Pancreas (tissue), 10 donors: ENCODE data around the gene GLIS2. TPM values are rescaled to one million over a fixed set of nuclear protein-coding genes. Genes with fewer than 3 reads are reported as not detected.

Experiments
- ATAC-seq, 4 donors: fragments of 200-7000 bp; cut with Tn5 transposase; one replicate each; pipeline versions ENCODE4 v1.8.0 to v1.9.1; 2020; ENCODE audit warnings: mild to moderate bottlenecking in 4 of 4, moderate library complexity in 4 of 4
- DNase-seq, 6 donors: peaks; one replicate each; pipeline ENCODE4 v3.0.0-alpha.2; 2020
- FAIRE-seq: peaks from 2 replicates; lab custom pipeline; 2012; peaks lifted over from hg19 to GRCh38; lab: Jason Lieb, UNC
- H3K27ac ChIP-seq, 4 donors: fragments of 200-600 bp; sonication (generic); 1 replicate in 3 of 4; 2 replicates in 1 of 4; pipeline versions ENCODE4 v1.5.0 to v1.8.0; 2020
- H3K27me3 ChIP-seq, 4 donors: fragments of 200-600 bp; one replicate each; pipeline ENCODE4 v1.8.0; 2021
- H3K36me3 ChIP-seq, 3 donors: fragments of 200-600 bp; sonication (generic) in 1 of 3; one replicate each; pipeline versions ENCODE4 v1.5.0 to v1.8.0; 2020 to 2021
- H3K4me1 ChIP-seq, 3 donors: fragments of 200-600 bp; one replicate each; pipeline ENCODE4 v1.8.0; 2021
- H3K4me3 ChIP-seq, 4 donors: fragments of 200-600 bp; sonication (generic) in 2 of 4; one replicate each; pipeline versions ENCODE4 v1.5.0 to v1.8.0; 2020 to 2021
- H3K9me3 ChIP-seq, 4 donors: fragments of 200-600 bp; one replicate each; pipeline ENCODE4 v1.8.0; 2021
- CTCF ChIP-seq, 4 donors: fragments of 200-600 bp; sonication (generic) in 3 of 4; IDR thresholded peaks; one replicate each; pipeline versions ENCODE4 v1.5.0 to v1.8.0; 2021; ENCODE audit warnings: antibody characterized with exemption in 4 of 4
- WGBS, 2 donors: extraction: QIAGEN DNeasy Blood & Tissue Kit; methylation state at CpG; one replicate each; pipeline ENCODE4 v1.1.7; 2013; 5-methylcytosine and 5-hydroxymethylcytosine counted together
- intact Hi-C, 3 donors: fragments of 100-400 bp; cut with DNase I; formaldehyde crosslinking; loops; one replicate each; pipeline versions ENCODE4 v1.11.1 to v1.14.2; 2022
- polyA plus RNA-seq, 2 donors: library from polyadenylated mRNA; stranded (reverse); fragments of 200-250 nt; gene quantifications; one replicate each; pipeline ENCODE4 v1.2.3, GENCODE V29; 2013
- total RNA-seq, 6 donors: library from RNA; stranded (reverse); fragmentation: NEBNext Ultra II Directional in 4 of 6; extraction: Animal tissue kit (Norgen Biotek cat#: 25700) in 4 of 6; gene quantifications; one replicate each; pipeline versions ENCODE4 v1.2.1 to v1.2.4, GENCODE V29; 2021 to 2023
- donor health status: healthy with polysubstance abuse.
- donor health status: DM: no; HTN: no; CAD: no; lungs with moderate emphysema.
- donor health status: DM: no; HTN: no; CAD: no.
- donor health status: control.
- donor health status: control.
- donor health status: Bipolar disorder and iron deficiency.
- donor health status: DM: yes; HTN: yes; CAD: no.
- donor health status: DM: no; HTN: no; CAD: no.
- donor health status: DM: no; HTN: no; CAD: no.
- donor health status: DM: yes; HTN: yes; CAD: no.

Gene GLIS2
- total and polyA plus RNA-seq, 8 donors = 5.5 to 15.1 (median 10.9) TPM

GRCh38 chr16:4354512-4355409 lies 38.9 kb downstream of the GLIS2 start:
- WGBS, 2 donors = 93 to 95% methylated on average over 20 of the region's 20 CpGs
- FAIRE-seq (no peak), DNase-seq (peak in 1 of 6 donors; percentile 65), ATAC-seq (no peak)
- intact Hi-C loops = no loop called here
- H3K9me3 ChIP-seq = no peaks in the 10 kb centered on the region
- peaks cover 0 to 7% (median 0%) of the 10 kb centered on the region in 3 donors for H3K4me1 ChIP-seq
- no peaks in the 10 kb centered on the region for H3K36me3 ChIP-seq
- no peaks in the 10 kb centered on the region for H3K27me3 ChIP-seq
- no peak for TF ChIP-seq CTCF (IDR thresholded peaks at IDR 0.05)
- H3K27ac ChIP-seq = no peak overlapping the region
- H3K4me3 ChIP-seq = no peak overlapping the region

GRCh38 chr16:4356820-4357219 lies 41.0 kb downstream of the GLIS2 start:
- H3K27ac ChIP-seq = no peak overlapping the region
- intact Hi-C loops = no loop called here

GRCh38 chr16:4358236-4358635 lies 42.4 kb downstream of the GLIS2 start:
- no peak for TF ChIP-seq CTCF (IDR thresholded peaks at IDR 0.05)
- FAIRE-seq = no peak
- H3K36me3 ChIP-seq = no peaks in the 10 kb centered on the region

More at GRCh38 chr16:4356820-4357219, 41.0 kb downstream of the GLIS2 start:
- FAIRE-seq (no peak), ATAC-seq (no peak), DNase-seq (no peak)
- no peaks in the 10 kb centered on the region for H3K27me3 ChIP-seq
- H3K36me3 ChIP-seq = no peaks in the 10 kb centered on the region
- no peaks in the 10 kb centered on the region for H3K4me1 ChIP-seq
- H3K4me3 ChIP-seq = no peak overlapping the region
- no peak for TF ChIP-seq CTCF (IDR thresholded peaks at IDR 0.05)
- 91 to 94% methylated on average over 6 to 7 of the region's 7 CpGs for WGBS, 2 donors
- no peaks in the 10 kb centered on the region for H3K9me3 ChIP-seq

GRCh38 chr16:4358831-4359561 lies 43.1 kb downstream of the GLIS2 start:
- no peaks in the 10 kb centered on the region for H3K27me3 ChIP-seq
- H3K27ac ChIP-seq = no peak overlapping the region
- WGBS, 2 donors = 35% methylated on average over 17 to 19 of the region's 19 CpGs
- TF ChIP-seq CTCF (IDR thresholded peaks at IDR 0.05) = peak; percentile 86 to 95 (median 94)
- H3K9me3 ChIP-seq = no peaks in the 10 kb centered on the region
- FAIRE-seq (no peak), ATAC-seq (peak; percentile 59 to 86 (median 85)), DNase-seq (peak in 4 of 6 donors; percentile 69 to 89 (median 82))
- H3K4me1 ChIP-seq = no peaks in the 10 kb centered on the region
- H3K36me3 ChIP-seq = no peaks in the 10 kb centered on the region
- no peak overlapping the region for H3K4me3 ChIP-seq
- intact Hi-C loops = loop anchor here in 1 of 3 donors (2.0 kb wide), 1 partner anchor 46 kb away; no protein-coding TSS in a partner anchor

More at GRCh38 chr16:4358236-4358635, 42.4 kb downstream of the GLIS2 start:
- Histone ChIP-seq H3K9me3 (no peaks in the 10 kb centered on the region), H3K4me3 (no peak overlapping the region), H3K27ac (no peak overlapping the region), H3K27me3 (no peaks in the 10 kb centered on the region), H3K4me1 (no peaks in the 10 kb centered on the region)
- peak in 2 of 6 donors; percentile 34 to 75 for DNase-seq
- ATAC-seq = no peak
- intact Hi-C loops = loop anchor here in 1 of 3 donors (2.0 kb wide), 1 partner anchor 47 kb away; no protein-coding TSS in a partner anchor
- WGBS, 2 donors = 91% methylated on average over 18 to 19 of the region's 19 CpGs
